Subcutaneous abdominal adipose tissue (tissue), 5 donors: ENCODE data around the gene CARM1.
"Not testable (repeated sequence)": the region's sequence is repeated elsewhere in the genome, so short reads cannot be mapped to it uniquely, and the experiment has no call there.

Experiments used
- H3K27ac ChIP-seq: one replicate; pipeline ENCODE4 v1.7.0; 2013; ENCODE audit warnings: low read depth, mild to moderate bottlenecking, inconsistent platforms, low read length, moderate library complexity
- H3K27me3 ChIP-seq, 5 donors: one replicate each; pipeline ENCODE4 v1.7.0; 2013; ENCODE audit warnings: low read length in 5 of 5, inconsistent platforms in 1 of 5; ENCODE audit not compliant: control insufficient read depth in 5 of 5, insufficient read depth in 4 of 5
- H3K36me3 ChIP-seq, 5 donors: one replicate each; pipeline ENCODE4 v1.7.0; 2013; ENCODE audit warnings: low read length in 5 of 5; ENCODE audit not compliant: control insufficient read depth in 5 of 5, insufficient read depth in 5 of 5
- H3K4me1 ChIP-seq, 5 donors: one replicate each; pipeline ENCODE4 v1.7.0; 2013; ENCODE audit warnings: low read length in 5 of 5, mild to moderate bottlenecking in 3 of 5, moderate library complexity in 1 of 5; ENCODE audit not compliant: control insufficient read depth in 5 of 5, insufficient read depth in 5 of 5
- H3K4me3 ChIP-seq, 5 donors: one replicate each; pipeline ENCODE4 v1.7.0; 2013; ENCODE audit warnings: low read length in 5 of 5, low read depth in 1 of 5
- H3K9ac ChIP-seq, 5 donors: one replicate each; pipeline ENCODE4 v1.7.0; 2013; ENCODE audit warnings: low read length in 5 of 5, mild to moderate bottlenecking in 4 of 5, moderate library complexity in 3 of 5
- H3K9me3 ChIP-seq, 5 donors: one replicate each; pipeline ENCODE4 v1.7.0; 2013; ENCODE audit warnings: low read length in 5 of 5; ENCODE audit not compliant: control insufficient read depth in 5 of 5
- donor health status: healthy.
- donor health status: healthy.
- donor health status: healthy.
- donor health status: healthy.
- donor health status: healthy.

Gene CARM1

DNA sequence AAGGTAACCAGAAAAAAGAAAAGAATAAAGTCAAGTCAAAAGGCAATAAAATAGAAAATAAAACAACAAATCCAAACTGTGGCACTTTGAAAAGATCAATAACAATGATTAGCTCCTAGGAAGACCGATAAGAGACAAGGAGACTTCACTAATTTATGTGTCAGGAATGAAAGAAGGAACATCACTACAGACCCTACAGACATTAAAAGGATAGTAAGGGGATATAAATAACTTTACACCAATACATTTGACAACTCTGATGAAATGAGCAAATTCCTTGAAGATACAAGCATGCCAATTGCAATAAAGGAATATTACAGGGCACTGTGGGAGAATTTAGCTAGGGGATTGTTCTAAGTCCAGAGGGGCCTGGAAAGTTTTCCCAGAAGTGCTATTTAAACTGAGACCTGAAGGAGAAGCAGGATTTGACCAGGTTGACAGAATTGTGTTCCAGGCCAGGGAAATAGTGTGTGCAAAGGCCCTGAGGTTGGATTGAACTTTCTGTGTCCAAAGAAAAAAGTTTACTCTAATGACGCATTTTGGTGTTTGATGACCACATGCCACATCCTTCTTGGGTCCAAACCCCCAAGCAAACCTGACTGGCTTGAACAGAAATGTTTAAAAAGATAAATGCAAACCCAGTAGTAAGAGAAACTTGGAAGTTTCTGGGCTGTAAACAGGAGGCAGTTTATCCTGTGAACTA is 24.7 kb upstream of the CARM1 start:
- Histone ChIP-seq H3K27me3 (peaks cover 0 to 7% (median 6%) of the 10 kb centered on the region in 5 donors), H3K9ac (no peak overlapping the region), H3K36me3 (no peaks in the 10 kb centered on the region), H3K27ac (no peak overlapping the region), H3K9me3 (peaks cover 0 to 9% (median 4%) of the 10 kb centered on the region in 5 donors), H3K4me3 (no peak overlapping the region), H3K4me1 (peaks cover 0 to 5% (median 0%) of the 10 kb centered on the region in 5 donors)

GRCh38 chr19:10848230-10848856 is 23.0 kb upstream of the CARM1 start, which contains the start of gene C19orf38:
Gene C19orf38, plus strand, starts transcription at chr19:10848415. Its CDS starts 94 bp downstream, at chr19:10848509.
- Histone ChIP-seq H3K27me3 (peaks cover 0 to 7% (median 6%) of the 10 kb centered on the region in 5 donors), H3K9ac (peak within 1 kb of the TSS in 2 of 5 donors; percentile 37 to 39), H3K4me1 (peaks cover 0 to 5% (median 0%) of the 10 kb centered on the region in 5 donors), H3K4me3 (peak within 1 kb of the TSS in 1 of 5 donors; percentile 30), H3K9me3 (peaks cover 0 to 9% (median 4%) of the 10 kb centered on the region in 5 donors), H3K36me3 (no peaks in the 10 kb centered on the region), H3K27ac (no peak within 1 kb of the TSS)

DNA sequence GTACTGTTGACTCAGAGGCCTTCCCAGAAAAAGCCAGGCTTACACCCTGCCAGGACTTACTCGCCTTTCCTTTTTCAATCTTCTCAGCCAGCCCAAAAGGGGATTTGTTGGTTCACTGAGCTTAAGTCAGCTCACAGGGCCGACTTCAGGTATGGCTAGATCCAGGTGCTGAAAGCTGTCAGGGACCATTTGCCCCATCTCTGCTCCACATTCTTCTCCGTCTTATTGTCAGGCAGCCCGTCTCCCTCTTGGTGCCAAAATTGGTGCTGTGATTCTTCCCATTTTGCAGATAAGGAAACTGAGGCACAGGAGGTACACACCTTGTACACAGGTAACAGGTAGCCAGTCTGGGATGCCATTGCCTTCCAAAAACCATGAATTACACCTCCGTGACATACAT is 20.7 kb upstream of the CARM1 start:
- Histone ChIP-seq H3K9ac (no peak overlapping the region), H3K27ac (no peak overlapping the region), H3K36me3 (no peaks in the 10 kb centered on the region), H3K4me1 (peaks cover 0 to 5% (median 0%) of the 10 kb centered on the region in 5 donors), H3K27me3 (peaks cover 0 to 7% (median 6%) of the 10 kb centered on the region in 5 donors), H3K9me3 (peaks cover 0 to 9% (median 4%) of the 10 kb centered on the region in 5 donors), H3K4me3 (no peak overlapping the region)

- Histone ChIP-seq H3K9ac (no peak overlapping the region), H3K36me3 (no peaks in the 10 kb centered on the region), H3K4me3 (no peak overlapping the region), H3K27me3 (peaks cover 0 to 7% (median 6%) of the 10 kb centered on the region in 5 donors), H3K9me3 (no peaks in the 10 kb centered on the region), H3K4me1 (peaks cover 0 to 5% (median 0%) of the 10 kb centered on the region in 5 donors), H3K27ac (no peak overlapping the region)
These were observed 19.1 kb upstream of the CARM1 start for GRCh38 chr19:10852098-10852800.

DNA sequence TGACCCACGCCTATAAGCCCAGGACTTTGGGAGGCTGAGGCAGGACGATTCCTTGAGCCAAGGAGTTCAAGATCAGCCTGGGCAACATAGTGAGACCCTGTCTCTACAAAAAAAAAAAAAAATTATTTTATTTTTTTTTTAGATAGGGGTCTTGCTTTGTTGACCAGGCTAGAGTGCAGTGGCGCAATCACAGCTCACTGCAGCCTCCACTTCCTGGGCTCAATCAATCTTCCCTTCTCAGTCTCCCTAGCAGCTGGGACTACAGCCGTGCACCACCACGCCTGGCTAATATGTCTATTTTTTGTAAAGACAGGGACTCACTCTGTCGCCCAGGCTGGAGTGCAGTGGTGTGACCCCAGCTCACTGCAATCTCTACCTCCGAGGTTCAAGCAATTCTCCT is 18.4 kb upstream of the CARM1 start:
- no peak overlapping the region for H3K27ac ChIP-seq
- peaks cover 0 to 7% (median 6%) of the 10 kb centered on the region in 5 donors for H3K27me3 ChIP-seq
- H3K9ac ChIP-seq = no peak overlapping the region
- H3K36me3 ChIP-seq = no peaks in the 10 kb centered on the region
- H3K4me1 ChIP-seq = peaks cover 0 to 5% (median 0%) of the 10 kb centered on the region in 5 donors
- no peaks in the 10 kb centered on the region for H3K9me3 ChIP-seq
- H3K4me3 ChIP-seq = no peak overlapping the region

- H3K4me3 ChIP-seq = no peak overlapping the region
- H3K9me3 ChIP-seq = no peaks in the 10 kb centered on the region
- H3K36me3 ChIP-seq = no peaks in the 10 kb centered on the region
- H3K27me3 ChIP-seq = peaks cover 0 to 7% (median 5%) of the 10 kb centered on the region in 5 donors
- no peaks in the 10 kb centered on the region for H3K4me1 ChIP-seq
- H3K9ac ChIP-seq = no peak overlapping the region
- no peak overlapping the region for H3K27ac ChIP-seq
These were observed 16.8 kb upstream of the CARM1 start for GRCh38 chr19:10854350-10855089.

DNA sequence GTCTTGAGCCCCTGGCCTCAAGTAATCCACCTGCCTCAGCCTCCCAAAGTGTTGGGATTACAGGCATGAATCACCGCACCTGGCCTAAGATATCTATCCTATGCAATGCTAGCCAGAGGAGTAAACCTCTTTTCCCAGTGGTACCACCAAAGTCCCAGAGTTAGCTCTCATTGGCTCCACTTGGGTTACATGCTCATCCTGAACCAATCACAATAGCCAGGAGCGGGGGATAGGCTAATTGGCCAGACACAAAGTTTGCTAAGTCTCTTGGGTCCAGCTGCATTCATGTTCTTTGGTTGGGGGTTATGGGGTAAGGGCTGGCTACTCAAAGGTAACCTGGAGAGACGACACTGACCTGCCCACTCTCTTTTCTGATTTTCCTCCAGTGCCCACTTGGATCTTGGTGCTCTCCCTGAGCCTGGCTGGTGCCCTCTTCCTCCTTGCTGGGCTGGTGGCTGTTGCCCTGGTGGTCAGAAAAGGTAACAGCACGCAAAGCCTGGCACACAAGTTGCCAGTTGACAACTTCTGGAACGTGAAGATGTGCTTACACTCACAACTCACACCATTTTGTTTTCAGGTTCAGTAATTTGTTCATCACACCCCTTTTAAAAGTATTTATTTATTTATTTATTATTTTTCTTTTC is 15.4 kb upstream of the CARM1 start:
- H3K36me3 ChIP-seq = no peaks in the 10 kb centered on the region
- no peak overlapping the region for H3K9ac ChIP-seq
- no peaks in the 10 kb centered on the region for H3K9me3 ChIP-seq
- H3K4me1 ChIP-seq = no peaks in the 10 kb centered on the region
- no peaks in the 10 kb centered on the region for H3K27me3 ChIP-seq
- H3K4me3 ChIP-seq = no peak overlapping the region
- H3K27ac ChIP-seq = no peak overlapping the region

DNA sequence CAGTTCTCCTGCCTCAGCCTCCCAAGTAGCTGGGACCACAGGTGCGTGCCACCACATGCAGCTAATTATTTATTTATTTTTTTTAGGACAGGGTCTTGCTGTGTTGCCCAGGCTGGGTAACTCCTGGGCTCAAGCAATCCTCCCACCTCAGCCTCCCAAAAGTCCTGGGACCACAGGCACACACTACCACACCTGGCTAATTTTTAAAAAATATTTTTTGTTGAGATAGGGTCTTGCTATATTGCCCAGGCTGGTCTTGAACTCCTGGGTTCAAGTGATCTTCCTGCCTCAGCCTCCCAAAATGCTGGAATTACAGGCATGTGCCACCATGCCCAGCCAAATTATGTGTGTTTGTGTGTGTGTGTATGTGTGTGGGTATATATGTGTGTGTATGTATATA is 14.5 kb upstream of the CARM1 start:
- not testable (repeated sequence) for H3K4me3 ChIP-seq, H3K4me1 ChIP-seq, H3K9me3 ChIP-seq, H3K27ac ChIP-seq, H3K9ac ChIP-seq, H3K36me3 ChIP-seq, H3K27me3 ChIP-seq

DNA sequence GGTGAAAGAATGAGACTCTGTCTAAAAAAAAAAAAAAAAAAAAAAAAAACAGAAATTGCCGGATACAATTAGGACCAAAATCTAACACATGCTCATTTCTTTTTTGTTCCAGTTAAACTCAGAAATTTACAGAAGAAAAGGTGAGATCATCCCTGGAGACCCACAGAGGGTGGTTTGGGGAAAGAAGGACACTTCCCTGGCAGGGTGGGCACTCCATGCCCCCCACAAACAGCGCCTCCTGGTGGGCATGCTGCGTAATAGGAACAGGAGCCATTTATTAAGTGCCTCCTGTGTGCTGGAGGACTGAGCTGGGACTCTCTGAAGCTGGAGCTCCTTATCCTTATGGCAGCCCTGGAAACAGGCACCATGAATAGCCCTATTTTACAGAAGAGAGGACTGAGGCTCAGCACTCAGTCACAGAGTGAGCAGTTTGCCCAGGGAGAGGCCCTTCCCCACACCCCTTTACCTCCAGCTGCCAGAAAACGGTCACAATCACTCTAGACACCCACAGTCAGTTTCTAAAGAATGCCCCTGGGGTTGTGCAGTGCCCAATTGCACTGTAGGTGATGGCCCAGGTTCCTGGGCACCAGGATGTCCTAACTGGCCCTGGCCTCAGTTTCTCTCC is 13.0 kb upstream of the CARM1 start:
- peaks cover 0 to 8% (median 6%) of the 10 kb centered on the region in 5 donors for H3K4me1 ChIP-seq
- no peak overlapping the region for H3K4me3 ChIP-seq
- no peak overlapping the region for H3K27ac ChIP-seq
- H3K9ac ChIP-seq = peak overlapping the region in 1 of 5 donors; percentile 30
- H3K27me3 ChIP-seq = no peaks in the 10 kb centered on the region
- no peaks in the 10 kb centered on the region for H3K36me3 ChIP-seq
- no peaks in the 10 kb centered on the region for H3K9me3 ChIP-seq
